GM23338 (cell line): ENCODE results near the gene TMC1. TPM values are rescaled to one million over a fixed set of nuclear protein-coding genes. Genes with fewer than 3 reads are reported as not detected.

ENCODE experiments used
- ATAC-seq: fragments of 200-7000 bp; cut with Tn5 transposase; 3 replicates; pipeline ENCODE4 v1.9.1; 2020
- DNase-seq: peaks from one replicate; pipeline ENCODE4 v3.0.0-alpha.2; 2015; ENCODE audit warnings: low spot score
- H2AFZ ChIP-seq: fragments of 200-600 bp; sonication (generic); 2 replicates; pipeline ENCODE4 v1.8.0; 2016; ENCODE audit warnings: antibody characterized with exemption, mild to moderate bottlenecking, moderate library complexity
- H3F3A ChIP-seq: fragments of 200-600 bp; sonication (generic); replicated peaks from 2 replicates; pipeline ENCODE4 v1.8.0; 2017; ENCODE audit warnings: antibody characterized with exemption, mixed run types, low read depth
- H3K27ac ChIP-seq: fragments of 200-600 bp; sonication (generic); 2 replicates; pipeline ENCODE4 v1.6.1; 2016; ENCODE audit warnings: low read depth
- H3K27me3 ChIP-seq: fragments of 200-600 bp; sonication (generic); 2 replicates; pipeline ENCODE4 v1.8.0; 2016; ENCODE audit warnings: mild to moderate bottlenecking, mixed run types, moderate library complexity; ENCODE audit not compliant: insufficient read depth
- H3K36me3 ChIP-seq: fragments of 200-600 bp; sonication (generic); 2 replicates; pipeline ENCODE4 v1.8.0; 2016; ENCODE audit warnings: mild to moderate bottlenecking; ENCODE audit not compliant: insufficient read depth
- H3K4me1 ChIP-seq: fragments of 200-600 bp; sonication (generic); 2 replicates; pipeline ENCODE4 v1.8.0; 2016; ENCODE audit warnings: mild to moderate bottlenecking, moderate library complexity; ENCODE audit not compliant: insufficient read depth
- H3K4me2 ChIP-seq: fragments of 200-600 bp; sonication (generic); 2 replicates; pipeline ENCODE4 v1.7.1; 2017; ENCODE audit warnings: mixed run types
- H3K4me3 ChIP-seq: fragments of 200-600 bp; sonication (generic); 2 replicates; pipeline ENCODE4 v1.6.1; 2016; ENCODE audit warnings: mixed run types
- H3K79me2 ChIP-seq: fragments of 200-600 bp; sonication (generic); replicated peaks from 2 replicates; pipeline ENCODE4 v1.8.0; 2017; ENCODE audit warnings: mild to moderate bottlenecking; ENCODE audit not compliant: insufficient read depth
- H3K9me2 ChIP-seq: fragments of 200-600 bp; sonication (generic); 2 replicates; pipeline ENCODE4 v1.8.0; 2017; ENCODE audit not compliant: insufficient read depth
- H4K20me1 ChIP-seq: fragments of 200-600 bp; sonication (generic); replicated peaks from 2 replicates; pipeline ENCODE4 v1.8.0; 2017; ENCODE audit warnings: mild to moderate bottlenecking; ENCODE audit not compliant: insufficient read depth
- H3K27ac Mint-ChIP-seq: 2 replicates; pipeline ENCODE4 v1.8.0; 2020; ENCODE audit warnings: inconsistent platforms, mild to moderate bottlenecking, moderate library complexity, mixed read lengths
- H3K27me3 Mint-ChIP-seq: 3 replicates; pipeline ENCODE4 v1.8.0; 2022; ENCODE audit warnings: low read depth, mild to moderate bottlenecking, moderate library complexity, mixed read lengths, inconsistent platforms; ENCODE audit not compliant: insufficient read depth, poor library complexity
- H3K36me3 Mint-ChIP-seq: 3 replicates; pipeline ENCODE4 v1.8.0; 2021; ENCODE audit warnings: low read depth, mild to moderate bottlenecking, inconsistent platforms, moderate library complexity, mixed read lengths
- H3K4me1 Mint-ChIP-seq: 3 replicates; pipeline ENCODE4 v1.8.0; 2020; ENCODE audit warnings: mild to moderate bottlenecking, inconsistent platforms, mixed read lengths
- H3K4me3 Mint-ChIP-seq: 3 replicates; pipeline ENCODE4 v1.8.0; 2021; ENCODE audit warnings: moderate library complexity, mild to moderate bottlenecking, inconsistent platforms, mixed read lengths
- H3K9me3 Mint-ChIP-seq: 3 replicates; pipeline ENCODE4 v1.8.0; 2020; ENCODE audit warnings: moderate library complexity, mild to moderate bottlenecking, inconsistent platforms, mixed read lengths
- CREB1 ChIP-seq: fragments of 250-450 bp; sonication (Bioruptor Pico); IDR thresholded peaks from 2 replicates; pipeline ENCODE4 v1.5.0; 2020; ENCODE audit warnings: low read depth, mild to moderate bottlenecking, moderate library complexity
- EZH2 ChIP-seq: fragments of 200-600 bp; sonication (generic); IDR thresholded peaks from one replicate; pipeline ENCODE4 v1.8.0; 2017; ENCODE audit warnings: antibody characterized with exemption, mild to moderate bottlenecking, low read depth; ENCODE audit not compliant: unreplicated experiment
- EZH2phosphoT487 ChIP-seq: fragments of 200-600 bp; sonication (generic); IDR thresholded peaks from one replicate; pipeline ENCODE4 v1.8.1; 2018; ENCODE audit warnings: antibody characterized with exemption; ENCODE audit not compliant: unreplicated experiment
- JUNB ChIP-seq: IDR thresholded peaks from one replicate; pipeline ENCODE4 v1.6.1; 2016; ENCODE audit warnings: antibody characterized with exemption; ENCODE audit not compliant: unreplicated experiment
- NANOG ChIP-seq: IDR thresholded peaks from 2 replicates; pipeline ENCODE4 v1.6.1; 2016; ENCODE audit warnings: antibody characterized with exemption, borderline replicate concordance
- POLR2AphosphoS5 ChIP-seq: IDR thresholded peaks from 2 replicates; pipeline ENCODE4 v1.6.1; 2016; ENCODE audit warnings: antibody characterized with exemption, low read depth
- STAT1 ChIP-seq: IDR thresholded peaks from one replicate; pipeline ENCODE4 v1.6.1; 2016; ENCODE audit warnings: antibody characterized with exemption; ENCODE audit not compliant: unreplicated experiment
- ZNF114 ChIP-seq: fragments of 250-450 bp; sonication (Bioruptor Pico); IDR thresholded peaks from 2 replicates; pipeline ENCODE4 v1.5.0; 2020; ENCODE audit warnings: mild to moderate bottlenecking, moderate library complexity
- ZNF331 ChIP-seq: fragments of 250-450 bp; sonication (Bioruptor Pico); IDR thresholded peaks from 2 replicates; pipeline ENCODE4 v1.5.0; 2020; ENCODE audit warnings: low read depth, mild to moderate bottlenecking, moderate library complexity
- polyA plus RNA-seq: library from polyadenylated mRNA; unstranded; fragments of >200 nt; fragmentation: Nextera tagmentation; extraction: Ambion mirVana; gene quantifications from 2 replicates; pipeline ENCODE4 v1.2.1, GENCODE V29; 2016
- total RNA-seq: library from RNA; depleted of rRNA; stranded (reverse); fragments of >200 nt; shearing (Covaris generic); gene quantifications from 2 replicates; pipeline ENCODE4 v1.2.3, GENCODE V29; 2014
- TF ChIP-seq, protein P1 (sequence below): IDR thresholded peaks from one replicate; pipeline ENCODE4 v1.6.1; 2018; ENCODE audit warnings: antibody characterized with exemption; ENCODE audit not compliant: unreplicated experiment
- TF ChIP-seq, protein P2 (sequence below): fragments of 250-450 bp; sonication (Bioruptor Pico); IDR thresholded peaks from 2 replicates; pipeline ENCODE4 v1.5.0; 2020; ENCODE audit warnings: mild to moderate bottlenecking, moderate library complexity
- TF ChIP-seq, protein P3 (sequence below): IDR thresholded peaks from 2 replicates; pipeline ENCODE4 v1.6.1; 2016; ENCODE audit warnings: antibody characterized with exemption
- TF ChIP-seq, protein P4 (sequence below), 2 experiments: fragments of 200-600 bp in 1 of 2; sonication (generic) in 1 of 2; conservative IDR thresholded peaks; 2 replicates each; pipeline versions ENCODE4 v1.5.1 to v1.6.1; 2016 to 2017; ENCODE audit warnings: antibody characterized with exemption in 2 of 2, low read depth in 2 of 2, mild to moderate bottlenecking in 2 of 2, moderate library complexity in 1 of 2

The TMC1 gene
- total and polyA plus RNA-seq, 2 experiments from 2014 or later: 0.61 to 1.2 TPM

DNA sequence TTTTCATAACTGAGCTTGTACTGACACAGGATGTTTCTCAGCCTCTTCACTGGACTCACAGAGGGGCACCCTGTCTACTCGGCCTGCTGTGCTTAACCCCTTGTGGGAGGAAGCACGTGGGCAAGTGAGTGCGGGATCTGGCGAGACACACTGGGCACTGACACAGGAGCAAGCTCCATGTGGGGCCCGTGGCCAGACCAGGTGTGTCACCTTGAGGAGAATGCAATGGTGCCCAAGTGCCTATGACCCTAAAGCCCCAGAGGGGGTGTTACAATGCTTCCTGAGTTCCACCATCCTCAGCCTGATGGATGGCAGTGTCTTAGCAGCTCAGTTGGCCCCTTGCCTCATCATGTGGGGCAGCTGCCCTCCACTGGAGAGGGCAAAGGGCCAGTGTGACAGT lies 302.6 kb downstream of the TMC1 start:
- no peak overlapping the region for H3K4me3 Mint-ChIP-seq
- ATAC-seq: no peak
- no peaks in the 10 kb centered on the region for H3K27me3 ChIP-seq
- no peak overlapping the region for H3K4me2 ChIP-seq
- peaks cover 5% of the 10 kb centered on the region; the same call in 1 of the 2 replicates for H3K4me1 ChIP-seq
- no peaks in the 10 kb centered on the region for H3K9me3 Mint-ChIP-seq
- H3F3A ChIP-seq: no peaks in the 10 kb centered on the region
- peaks cover 4% of the 10 kb centered on the region for H3K27me3 Mint-ChIP-seq
- H2AFZ ChIP-seq: no peak overlapping the region
- no peak for DNase-seq
- H3K79me2 ChIP-seq: no peaks in the 10 kb centered on the region
- no peak overlapping the region for H3K4me3 ChIP-seq
- H3K36me3 ChIP-seq: no peaks in the 10 kb centered on the region
- no peaks in the 10 kb centered on the region for H3K9me2 ChIP-seq
- H3K36me3 Mint-ChIP-seq: no peaks in the 10 kb centered on the region
- no peak overlapping the region for H3K27ac Mint-ChIP-seq
- H4K20me1 ChIP-seq: no peaks in the 10 kb centered on the region
- H3K4me1 Mint-ChIP-seq: peaks cover 7% of the 10 kb centered on the region; the same call in 2 of the 3 replicates
- no peak overlapping the region for H3K27ac ChIP-seq
- TF ChIP-seq, protein P1, sequence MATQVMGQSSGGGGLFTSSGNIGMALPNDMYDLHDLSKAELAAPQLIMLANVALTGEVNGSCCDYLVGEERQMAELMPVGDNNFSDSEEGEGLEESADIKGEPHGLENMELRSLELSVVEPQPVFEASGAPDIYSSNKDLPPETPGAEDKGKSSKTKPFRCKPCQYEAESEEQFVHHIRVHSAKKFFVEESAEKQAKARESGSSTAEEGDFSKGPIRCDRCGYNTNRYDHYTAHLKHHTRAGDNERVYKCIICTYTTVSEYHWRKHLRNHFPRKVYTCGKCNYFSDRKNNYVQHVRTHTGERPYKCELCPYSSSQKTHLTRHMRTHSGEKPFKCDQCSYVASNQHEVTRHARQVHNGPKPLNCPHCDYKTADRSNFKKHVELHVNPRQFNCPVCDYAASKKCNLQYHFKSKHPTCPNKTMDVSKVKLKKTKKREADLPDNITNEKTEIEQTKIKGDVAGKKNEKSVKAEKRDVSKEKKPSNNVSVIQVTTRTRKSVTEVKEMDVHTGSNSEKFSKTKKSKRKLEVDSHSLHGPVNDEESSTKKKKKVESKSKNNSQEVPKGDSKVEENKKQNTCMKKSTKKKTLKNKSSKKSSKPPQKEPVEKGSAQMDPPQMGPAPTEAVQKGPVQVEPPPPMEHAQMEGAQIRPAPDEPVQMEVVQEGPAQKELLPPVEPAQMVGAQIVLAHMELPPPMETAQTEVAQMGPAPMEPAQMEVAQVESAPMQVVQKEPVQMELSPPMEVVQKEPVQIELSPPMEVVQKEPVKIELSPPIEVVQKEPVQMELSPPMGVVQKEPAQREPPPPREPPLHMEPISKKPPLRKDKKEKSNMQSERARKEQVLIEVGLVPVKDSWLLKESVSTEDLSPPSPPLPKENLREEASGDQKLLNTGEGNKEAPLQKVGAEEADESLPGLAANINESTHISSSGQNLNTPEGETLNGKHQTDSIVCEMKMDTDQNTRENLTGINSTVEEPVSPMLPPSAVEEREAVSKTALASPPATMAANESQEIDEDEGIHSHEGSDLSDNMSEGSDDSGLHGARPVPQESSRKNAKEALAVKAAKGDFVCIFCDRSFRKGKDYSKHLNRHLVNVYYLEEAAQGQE: no peak
- no peak for TF ChIP-seq EZH2
- TF ChIP-seq EZH2phosphoT487: no peak
- no peak for TF ChIP-seq NANOG
- no peak for TF ChIP-seq STAT1
- TF ChIP-seq, protein P2, sequence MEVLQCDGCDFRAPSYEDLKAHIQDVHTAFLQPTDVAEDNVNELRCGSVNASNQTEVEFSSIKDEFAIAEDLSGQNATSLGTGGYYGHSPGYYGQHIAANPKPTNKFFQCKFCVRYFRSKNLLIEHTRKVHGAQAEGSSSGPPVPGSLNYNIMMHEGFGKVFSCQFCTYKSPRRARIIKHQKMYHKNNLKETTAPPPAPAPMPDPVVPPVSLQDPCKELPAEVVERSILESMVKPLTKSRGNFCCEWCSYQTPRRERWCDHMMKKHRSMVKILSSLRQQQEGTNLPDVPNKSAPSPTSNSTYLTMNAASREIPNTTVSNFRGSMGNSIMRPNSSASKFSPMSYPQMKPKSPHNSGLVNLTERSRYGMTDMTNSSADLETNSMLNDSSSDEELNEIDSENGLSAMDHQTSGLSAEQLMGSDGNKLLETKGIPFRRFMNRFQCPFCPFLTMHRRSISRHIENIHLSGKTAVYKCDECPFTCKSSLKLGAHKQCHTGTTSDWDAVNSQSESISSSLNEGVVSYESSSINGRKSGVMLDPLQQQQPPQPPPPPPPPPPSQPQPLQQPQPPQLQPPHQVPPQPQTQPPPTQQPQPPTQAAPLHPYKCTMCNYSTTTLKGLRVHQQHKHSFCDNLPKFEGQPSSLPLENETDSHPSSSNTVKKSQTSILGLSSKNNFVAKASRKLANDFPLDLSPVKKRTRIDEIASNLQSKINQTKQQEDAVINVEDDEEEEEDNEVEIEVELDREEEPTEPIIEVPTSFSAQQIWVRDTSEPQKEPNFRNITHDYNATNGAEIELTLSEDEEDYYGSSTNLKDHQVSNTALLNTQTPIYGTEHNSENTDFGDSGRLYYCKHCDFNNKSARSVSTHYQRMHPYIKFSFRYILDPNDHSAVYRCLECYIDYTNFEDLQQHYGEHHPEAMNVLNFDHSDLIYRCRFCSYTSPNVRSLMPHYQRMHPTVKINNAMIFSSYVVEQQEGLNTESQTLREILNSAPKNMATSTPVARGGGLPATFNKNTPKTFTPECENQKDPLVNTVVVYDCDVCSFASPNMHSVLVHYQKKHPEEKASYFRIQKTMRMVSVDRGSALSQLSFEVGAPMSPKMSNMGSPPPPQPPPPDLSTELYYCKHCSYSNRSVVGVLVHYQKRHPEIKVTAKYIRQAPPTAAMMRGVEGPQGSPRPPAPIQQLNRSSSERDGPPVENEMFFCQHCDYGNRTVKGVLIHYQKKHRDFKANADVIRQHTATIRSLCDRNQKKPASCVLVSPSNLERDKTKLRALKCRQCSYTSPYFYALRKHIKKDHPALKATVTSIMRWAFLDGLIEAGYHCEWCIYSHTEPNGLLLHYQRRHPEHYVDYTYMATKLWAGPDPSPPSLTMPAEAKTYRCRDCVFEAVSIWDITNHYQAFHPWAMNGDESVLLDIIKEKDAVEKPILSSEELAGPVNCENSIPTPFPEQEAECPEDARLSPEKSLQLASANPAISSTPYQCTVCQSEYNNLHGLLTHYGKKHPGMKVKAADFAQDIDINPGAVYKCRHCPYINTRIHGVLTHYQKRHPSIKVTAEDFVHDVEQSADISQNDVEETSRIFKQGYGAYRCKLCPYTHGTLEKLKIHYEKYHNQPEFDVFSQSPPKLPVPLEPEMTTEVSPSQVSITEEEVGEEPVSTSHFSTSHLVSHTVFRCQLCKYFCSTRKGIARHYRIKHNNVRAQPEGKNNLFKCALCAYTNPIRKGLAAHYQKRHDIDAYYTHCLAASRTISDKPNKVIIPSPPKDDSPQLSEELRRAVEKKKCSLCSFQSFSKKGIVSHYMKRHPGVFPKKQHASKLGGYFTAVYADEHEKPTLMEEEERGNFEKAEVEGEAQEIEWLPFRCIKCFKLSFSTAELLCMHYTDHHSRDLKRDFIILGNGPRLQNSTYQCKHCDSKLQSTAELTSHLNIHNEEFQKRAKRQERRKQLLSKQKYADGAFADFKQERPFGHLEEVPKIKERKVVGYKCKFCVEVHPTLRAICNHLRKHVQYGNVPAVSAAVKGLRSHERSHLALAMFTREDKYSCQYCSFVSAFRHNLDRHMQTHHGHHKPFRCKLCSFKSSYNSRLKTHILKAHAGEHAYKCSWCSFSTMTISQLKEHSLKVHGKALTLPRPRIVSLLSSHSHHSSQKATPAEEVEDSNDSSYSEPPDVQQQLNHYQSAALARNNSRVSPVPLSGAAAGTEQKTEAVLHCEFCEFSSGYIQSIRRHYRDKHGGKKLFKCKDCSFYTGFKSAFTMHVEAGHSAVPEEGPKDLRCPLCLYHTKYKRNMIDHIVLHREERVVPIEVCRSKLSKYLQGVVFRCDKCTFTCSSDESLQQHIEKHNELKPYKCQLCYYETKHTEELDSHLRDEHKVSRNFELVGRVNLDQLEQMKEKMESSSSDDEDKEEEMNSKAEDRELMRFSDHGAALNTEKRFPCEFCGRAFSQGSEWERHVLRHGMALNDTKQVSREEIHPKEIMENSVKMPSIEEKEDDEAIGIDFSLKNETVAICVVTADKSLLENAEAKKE (CRISPR knock-in tag): no peak
- no peak for TF ChIP-seq POLR2AphosphoS5
- no peak for TF ChIP-seq ZNF114
- TF ChIP-seq, protein P3, sequence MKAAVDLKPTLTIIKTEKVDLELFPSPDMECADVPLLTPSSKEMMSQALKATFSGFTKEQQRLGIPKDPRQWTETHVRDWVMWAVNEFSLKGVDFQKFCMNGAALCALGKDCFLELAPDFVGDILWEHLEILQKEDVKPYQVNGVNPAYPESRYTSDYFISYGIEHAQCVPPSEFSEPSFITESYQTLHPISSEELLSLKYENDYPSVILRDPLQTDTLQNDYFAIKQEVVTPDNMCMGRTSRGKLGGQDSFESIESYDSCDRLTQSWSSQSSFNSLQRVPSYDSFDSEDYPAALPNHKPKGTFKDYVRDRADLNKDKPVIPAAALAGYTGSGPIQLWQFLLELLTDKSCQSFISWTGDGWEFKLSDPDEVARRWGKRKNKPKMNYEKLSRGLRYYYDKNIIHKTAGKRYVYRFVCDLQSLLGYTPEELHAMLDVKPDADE: no peak
- TF ChIP-seq ZNF331 (CRISPR knock-in tag): no peak
- TF ChIP-seq, protein P4, sequence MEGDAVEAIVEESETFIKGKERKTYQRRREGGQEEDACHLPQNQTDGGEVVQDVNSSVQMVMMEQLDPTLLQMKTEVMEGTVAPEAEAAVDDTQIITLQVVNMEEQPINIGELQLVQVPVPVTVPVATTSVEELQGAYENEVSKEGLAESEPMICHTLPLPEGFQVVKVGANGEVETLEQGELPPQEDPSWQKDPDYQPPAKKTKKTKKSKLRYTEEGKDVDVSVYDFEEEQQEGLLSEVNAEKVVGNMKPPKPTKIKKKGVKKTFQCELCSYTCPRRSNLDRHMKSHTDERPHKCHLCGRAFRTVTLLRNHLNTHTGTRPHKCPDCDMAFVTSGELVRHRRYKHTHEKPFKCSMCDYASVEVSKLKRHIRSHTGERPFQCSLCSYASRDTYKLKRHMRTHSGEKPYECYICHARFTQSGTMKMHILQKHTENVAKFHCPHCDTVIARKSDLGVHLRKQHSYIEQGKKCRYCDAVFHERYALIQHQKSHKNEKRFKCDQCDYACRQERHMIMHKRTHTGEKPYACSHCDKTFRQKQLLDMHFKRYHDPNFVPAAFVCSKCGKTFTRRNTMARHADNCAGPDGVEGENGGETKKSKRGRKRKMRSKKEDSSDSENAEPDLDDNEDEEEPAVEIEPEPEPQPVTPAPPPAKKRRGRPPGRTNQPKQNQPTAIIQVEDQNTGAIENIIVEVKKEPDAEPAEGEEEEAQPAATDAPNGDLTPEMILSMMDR (conservative IDR thresholded peaks at IDR 0.05; ENCODE audit: low read depth in 2 of 2): no peak
- TF ChIP-seq JUNB: no peak
- TF ChIP-seq CREB1: no peak
